IPS DF 19.7 (cell line): ENCODE measurements around the gene ACOXL.

Experiments
- DNase-seq: peaks from one replicate; pipeline ENCODE4 v3.0.0-alpha.2; 2013; ENCODE audit warnings: low read depth, low spot score

Gene ACOXL

GRCh38 chr2:110875384-110875725, 143.0 kb downstream of the ACOXL start:
- DNase-seq = no peak

GRCh38 chr2:110876167-110876999, 144.0 kb downstream of the ACOXL start:
- DNase-seq = no peak

DNA sequence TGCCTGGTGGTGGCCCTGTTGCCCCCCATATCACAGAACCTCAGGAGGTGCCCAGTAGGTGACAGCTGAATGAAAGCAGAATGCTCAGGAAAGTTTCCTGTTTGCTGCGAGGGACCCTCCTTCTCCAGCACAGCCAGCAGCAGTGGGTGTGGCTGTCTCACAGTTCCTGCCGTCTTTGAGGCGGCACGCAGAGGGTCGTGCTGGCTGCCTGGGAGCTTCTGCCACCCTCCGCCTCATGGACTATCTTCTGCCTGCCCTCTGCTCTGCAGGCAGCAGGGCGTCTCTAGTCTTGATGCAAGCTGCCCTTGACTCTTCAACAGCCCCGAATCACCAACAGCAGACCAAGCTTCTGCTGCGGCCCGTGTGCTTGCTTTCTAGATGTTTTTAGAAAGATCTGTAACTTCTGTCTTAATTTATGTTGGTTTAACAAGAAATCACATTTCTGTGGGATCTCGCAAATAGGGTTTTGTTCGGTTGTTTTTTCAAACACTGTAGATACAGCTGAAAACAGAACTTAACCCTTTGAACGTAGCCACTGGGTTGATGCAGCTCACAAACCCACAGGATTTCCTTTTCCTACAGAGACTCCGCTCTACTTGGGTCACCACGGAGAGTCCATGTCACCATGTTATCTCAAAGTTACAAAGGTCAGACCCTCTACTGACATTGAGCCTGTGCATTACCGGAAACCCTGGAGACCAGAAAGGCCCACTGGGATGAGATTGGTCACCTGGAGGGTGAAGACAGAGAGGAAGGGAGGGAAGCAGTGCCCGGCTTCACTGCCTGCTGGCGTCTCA, 144.9 kb downstream of the ACOXL start:
- no peak for DNase-seq

- no peak for DNase-seq
These were observed 145.8 kb downstream of the ACOXL start for GRCh38 chr2:110878150-110878549.

DNA sequence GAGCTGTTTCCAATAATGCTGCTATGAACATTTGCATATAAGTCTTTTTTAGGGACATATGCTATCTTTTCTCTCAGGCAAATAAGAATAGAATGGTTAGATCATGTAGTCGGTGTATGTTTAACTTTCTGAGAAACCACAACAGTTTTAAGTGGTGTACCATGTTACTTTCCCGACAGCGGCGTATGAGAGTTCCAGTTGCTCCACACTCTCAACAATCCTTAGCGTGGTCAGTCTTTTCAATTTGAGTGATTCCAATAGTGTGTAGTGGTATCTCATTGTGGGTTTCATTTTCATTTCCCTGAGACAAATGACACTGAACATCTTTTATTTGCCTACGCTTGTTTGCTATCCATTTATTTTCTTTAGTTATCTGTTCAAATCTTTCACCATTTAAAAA, 149.5 kb downstream of the ACOXL start:
- DNase-seq = no peak

DNA sequence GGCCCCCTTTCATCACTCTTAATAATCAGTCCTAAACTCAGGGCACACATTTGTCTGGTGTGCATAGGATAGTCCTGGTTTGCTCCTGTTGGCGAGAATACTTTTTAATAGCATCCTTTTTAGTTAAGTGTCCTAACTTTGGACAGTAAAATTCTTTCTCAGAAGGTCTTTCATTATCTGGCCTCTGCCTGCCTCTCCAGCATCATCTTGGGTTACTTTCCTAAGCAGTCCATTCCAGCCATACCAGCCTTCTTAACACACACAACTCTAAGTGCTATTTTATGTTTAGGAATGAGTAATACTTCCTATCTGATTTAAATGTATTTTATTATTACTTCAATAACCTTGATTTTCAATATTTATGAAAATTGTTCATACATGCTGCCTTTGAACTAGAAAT, 151.0 kb downstream of the ACOXL start:
- no peak for DNase-seq

- DNase-seq = no peak
These were observed 152.9 kb downstream of the ACOXL start for GRCh38 chr2:110885256-110885655.

DNA sequence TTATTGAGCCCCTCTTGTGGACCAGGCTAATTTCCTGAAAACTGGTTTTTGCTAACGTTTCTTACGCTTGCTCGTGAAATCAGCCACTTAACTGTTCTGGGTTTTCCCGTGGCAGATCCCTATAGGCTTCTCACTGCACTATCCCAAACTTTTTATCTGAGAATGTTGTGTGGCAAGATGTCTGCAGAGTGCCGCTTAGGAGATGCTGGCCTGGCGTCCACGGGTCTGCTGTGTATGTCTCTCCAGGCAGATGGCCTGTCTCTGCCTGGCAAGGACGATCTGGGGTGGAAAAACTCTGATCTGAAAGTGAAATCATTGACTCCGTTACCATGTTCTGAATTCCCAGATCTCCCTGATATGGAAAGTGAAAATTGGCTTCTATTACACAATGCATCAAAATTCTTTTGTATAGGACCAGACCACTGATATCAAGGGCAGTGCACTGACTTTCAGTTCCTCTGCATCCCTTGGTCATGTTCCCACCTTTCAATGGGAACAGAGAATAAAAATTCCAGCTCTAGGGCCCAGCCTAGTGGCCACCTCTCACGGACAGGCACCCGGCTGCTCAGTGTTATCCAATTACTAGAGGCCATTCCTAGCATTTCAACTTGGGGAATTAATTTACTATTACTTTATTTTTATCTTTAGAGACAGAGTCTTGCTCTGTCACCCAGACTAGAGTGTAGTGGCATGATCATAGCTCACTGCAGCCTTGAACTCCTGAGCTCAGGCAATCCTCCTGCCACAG, 154.6 kb downstream of the ACOXL start:
- DNase-seq = no peak

DNA sequence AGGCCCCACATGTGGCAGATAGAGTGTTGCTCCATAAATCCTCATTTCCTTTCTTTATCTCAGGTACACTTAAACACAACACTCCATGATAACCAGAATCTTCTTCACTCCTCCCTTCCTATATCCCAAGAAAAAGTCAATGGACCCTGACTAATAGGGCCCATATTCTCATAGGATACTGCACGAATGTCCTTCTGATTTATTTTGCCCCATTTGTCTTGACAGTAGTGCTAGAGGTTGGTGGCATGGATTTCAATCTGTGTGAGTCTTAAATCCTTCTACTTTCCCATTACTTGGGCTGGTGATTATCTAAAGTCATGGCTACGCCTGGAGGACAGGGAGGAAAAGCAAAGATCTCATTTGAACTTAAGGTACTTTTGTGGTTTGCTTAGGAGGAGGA, 156.0 kb downstream of the ACOXL start:
- DNase-seq = no peak

DNA sequence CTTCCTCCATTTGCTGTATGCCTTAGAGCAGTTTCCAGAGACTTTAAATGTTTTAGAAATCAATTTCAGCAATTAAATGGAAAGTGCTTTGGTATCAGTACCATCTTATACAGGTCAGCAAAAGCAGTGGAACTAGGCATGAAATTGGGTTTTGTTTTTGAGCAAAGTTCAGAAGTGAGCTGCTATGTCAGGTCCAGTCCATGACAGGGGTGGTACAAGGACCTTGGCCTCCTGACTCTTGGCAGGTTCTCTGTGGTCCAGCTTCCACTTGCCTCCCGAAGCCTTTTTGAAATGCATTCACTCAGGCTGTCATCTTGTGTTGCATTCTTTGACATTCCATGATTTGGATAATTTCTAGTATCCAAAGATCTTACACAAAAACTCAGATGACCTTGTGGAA, 159.3 kb downstream of the ACOXL start:
- DNase-seq = no peak

- no peak for DNase-seq
These were observed 163.9 kb downstream of the ACOXL start for GRCh38 chr2:110896226-110896625.

- no peak for DNase-seq
These were observed 165.6 kb downstream of the ACOXL start for GRCh38 chr2:110897966-110898365.

DNA sequence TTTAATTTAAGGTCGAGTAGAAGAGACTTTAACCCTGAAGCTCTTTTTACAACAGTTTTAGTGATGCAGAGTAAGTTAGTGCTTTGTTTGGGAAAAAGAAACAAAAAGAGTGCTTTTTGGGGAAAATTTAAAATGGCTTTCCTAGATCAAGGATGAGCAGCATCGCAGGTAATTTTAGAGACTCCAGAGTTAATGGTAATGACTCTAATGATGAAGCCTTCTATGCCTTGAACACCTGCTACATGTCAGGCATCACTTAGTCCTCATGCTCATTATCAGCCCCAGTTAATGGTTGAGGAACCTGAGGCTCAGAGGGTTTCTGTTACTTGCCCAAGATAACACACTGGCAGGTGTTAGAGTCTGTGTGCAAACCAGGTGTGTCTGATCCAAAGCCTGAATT, 167.8 kb downstream of the ACOXL start:
- DNase-seq = no peak

GRCh38 chr2:110903548-110903947, 171.2 kb downstream of the ACOXL start:
- no peak for DNase-seq

GRCh38 chr2:110904116-110904778, 171.9 kb downstream of the ACOXL start:
- DNase-seq = no peak

DNA sequence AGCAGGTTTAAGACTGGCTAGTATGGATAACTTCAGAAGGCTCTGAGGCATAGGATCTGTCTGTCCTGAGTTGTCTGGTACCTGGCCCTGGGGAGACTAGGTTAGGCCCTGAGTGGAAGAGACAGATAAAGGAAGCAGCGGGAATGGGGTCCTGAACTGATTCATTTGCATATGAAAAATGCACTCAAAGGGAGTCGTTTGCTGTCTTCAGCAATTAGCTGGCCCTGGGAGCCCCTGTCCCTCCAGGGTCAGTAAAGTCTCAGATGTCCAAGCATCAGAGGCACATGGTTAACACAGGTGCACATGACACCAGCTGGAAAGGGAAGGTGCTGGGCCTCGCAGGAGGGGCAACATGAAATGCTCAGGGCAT, 172.4 kb downstream of the ACOXL start:
- DNase-seq = no peak

DNA sequence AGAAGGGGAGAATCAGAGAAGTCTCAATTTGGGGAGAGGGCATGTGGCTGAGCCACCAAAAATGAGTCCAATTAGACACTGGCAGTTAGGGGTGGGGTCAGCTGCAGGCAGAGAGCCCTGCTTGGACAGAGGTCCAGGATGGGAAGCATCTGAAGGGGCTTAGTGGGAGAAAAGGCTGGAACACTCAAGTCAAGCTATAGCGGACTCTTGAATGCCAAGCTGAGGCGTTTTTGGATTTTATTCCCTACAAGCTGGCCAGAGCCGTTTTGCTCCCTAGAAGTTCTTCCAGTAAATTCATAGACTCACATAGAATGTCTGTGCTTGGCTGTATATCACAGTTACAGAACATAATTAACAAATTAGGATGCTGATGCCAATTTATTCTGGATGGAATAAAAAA, 172.8 kb downstream of the ACOXL start:
- no peak for DNase-seq

DNA sequence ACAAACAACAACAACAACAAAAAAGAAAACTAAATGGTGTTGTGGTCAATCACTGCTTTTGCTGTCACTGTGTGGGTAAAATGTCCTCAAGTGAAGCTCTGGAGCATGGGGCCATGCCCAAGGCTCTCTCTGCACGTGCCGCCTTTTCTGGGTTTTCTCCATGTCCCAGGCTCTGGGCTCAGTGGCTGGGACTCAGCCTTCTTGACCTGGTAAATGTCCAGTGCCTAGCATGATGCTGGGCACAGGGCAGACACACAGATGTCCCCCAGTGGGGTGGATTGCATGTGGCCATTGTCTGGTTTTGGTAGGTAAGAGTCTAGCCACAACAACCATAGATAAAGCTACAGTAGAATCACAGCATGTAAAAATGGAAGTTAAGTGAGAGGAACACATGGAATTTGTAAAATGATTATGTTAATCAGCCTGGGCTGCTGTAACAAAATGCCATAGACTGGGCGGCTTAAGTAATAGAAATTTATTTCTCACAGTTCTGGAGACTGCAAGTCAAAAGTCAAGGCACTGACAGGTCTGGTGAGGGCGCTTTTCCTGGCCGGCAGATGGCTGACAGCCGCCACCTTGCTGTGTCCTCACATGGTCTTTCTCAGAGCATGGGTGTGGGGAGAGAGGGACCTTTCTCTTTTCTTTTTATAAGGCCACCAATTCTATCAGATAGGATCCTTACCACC, 174.4 kb downstream of the ACOXL start:
- no peak for DNase-seq

DNA sequence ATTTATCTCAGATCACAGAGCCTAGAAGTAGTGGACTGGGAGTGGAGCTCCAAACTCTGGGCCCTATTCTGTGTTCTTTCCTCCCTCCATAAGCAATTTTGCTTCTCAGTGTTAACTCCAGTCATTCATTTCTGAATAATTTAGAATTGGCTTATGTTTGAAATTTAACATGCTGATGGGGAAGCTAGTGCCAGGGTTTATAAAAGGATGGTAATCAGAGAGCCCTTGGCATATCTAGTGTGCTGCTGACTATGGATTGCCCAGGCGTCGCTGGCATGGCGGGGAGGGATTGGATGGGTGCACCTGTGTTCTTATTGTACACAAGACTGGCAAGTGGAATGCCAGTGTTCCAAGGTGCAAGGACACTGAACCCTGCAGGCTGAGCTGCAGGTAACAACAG, 177.1 kb downstream of the ACOXL start:
- DNase-seq = no peak

- no peak for DNase-seq
These were observed 178.1 kb downstream of the ACOXL start for GRCh38 chr2:110910423-110910822.

DNA sequence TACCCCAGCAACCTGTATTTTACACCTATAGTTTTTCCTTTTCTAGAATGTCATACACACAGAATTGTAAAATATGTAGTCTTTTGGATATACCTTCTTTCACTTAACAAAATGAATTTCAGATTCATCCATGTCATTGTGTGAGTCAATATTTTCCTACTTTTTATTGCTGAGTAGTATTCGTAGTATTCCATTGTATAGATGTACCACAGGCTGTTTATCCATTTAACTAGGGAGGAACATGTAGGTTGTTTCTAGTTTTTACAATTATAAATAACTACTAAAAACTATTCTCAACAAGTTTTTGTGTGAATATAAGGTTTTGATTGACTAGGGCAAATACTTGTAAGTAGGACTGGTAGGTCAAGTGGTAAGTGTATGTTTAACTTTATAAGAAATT, 187.4 kb downstream of the ACOXL start:
- no peak for DNase-seq
